Suprapubic skin (tissue), 4 donors: ENCODE measurements around the gene SLCO3A1. TPM values are rescaled to one million over a fixed set of nuclear protein-coding genes. Genes with fewer than 3 reads are reported as not detected.

Source experiments
- DNase-seq, 2 donors: peaks; one replicate each; pipeline ENCODE4 v3.0.0-alpha.2; 2019; ENCODE audit warnings: low spot score in 2 of 2
- H3K27ac ChIP-seq: fragments of 200-600 bp; sonication (generic); one replicate; pipeline ENCODE4 v1.5.1; 2019
- H3K27me3 ChIP-seq: fragments of 200-600 bp; sonication (generic); one replicate; pipeline ENCODE4 v1.5.1; 2019
- H3K36me3 ChIP-seq: fragments of 200-600 bp; sonication (generic); one replicate; pipeline ENCODE4 v1.5.1; 2019
- H3K4me1 ChIP-seq: fragments of 200-600 bp; sonication (generic); one replicate; pipeline ENCODE4 v1.5.1; 2019
- H3K4me3 ChIP-seq: fragments of 200-600 bp; sonication (generic); one replicate; pipeline ENCODE4 v1.5.1; 2019; ENCODE audit warnings: mild to moderate bottlenecking
- H3K9me3 ChIP-seq: fragments of 200-600 bp; sonication (generic); one replicate; pipeline ENCODE4 v1.5.1; 2019
- EP300 ChIP-seq: sonication (generic); formaldehyde crosslinking; IDR thresholded peaks from one replicate; pipeline ENCODE4 v1.6.1; 2017; ENCODE audit warnings: antibody characterized with exemption
- POLR2A ChIP-seq, 2 donors: fragments of 450-650 bp; IDR thresholded peaks; one replicate each; pipeline ENCODE4 v1.6.1; 2017; ENCODE audit warnings: antibody characterized with exemption in 2 of 2, mild to moderate bottlenecking in 2 of 2, moderate library complexity in 2 of 2
- POLR2AphosphoS5 ChIP-seq, 3 donors: sonication (generic); formaldehyde crosslinking; IDR thresholded peaks; one replicate each; pipeline ENCODE4 v1.6.1; 2017; ENCODE audit warnings: antibody characterized with exemption in 3 of 3
- WGBS: methylation state at CpG from one replicate; pipeline ENCODE4 v1.1.5; 2018; 5-methylcytosine and 5-hydroxymethylcytosine counted together
- total RNA-seq, 4 donors: library from RNA; depleted of rRNA; stranded (reverse); fragments of >200 nt; gene quantifications; one replicate each; pipeline ENCODE4 v1.1.0, GENCODE V29; 2016
- TF ChIP-seq, protein P1 (sequence below), 2 donors: fragments of 200-600 bp in 1 of 2; fragments of 450-650 bp in 1 of 2; sonication (generic) in 1 of 2; IDR thresholded peaks; one replicate each; pipeline ENCODE4 v1.5.1; 2016 to 2019; ENCODE audit warnings: antibody characterized with exemption in 2 of 2, mild to moderate bottlenecking in 1 of 2, moderate library complexity in 1 of 2

Gene SLCO3A1
- total RNA-seq, 4 donors from 2014 or later: 29.0 to 131 (median 44.6) TPM

DNA sequence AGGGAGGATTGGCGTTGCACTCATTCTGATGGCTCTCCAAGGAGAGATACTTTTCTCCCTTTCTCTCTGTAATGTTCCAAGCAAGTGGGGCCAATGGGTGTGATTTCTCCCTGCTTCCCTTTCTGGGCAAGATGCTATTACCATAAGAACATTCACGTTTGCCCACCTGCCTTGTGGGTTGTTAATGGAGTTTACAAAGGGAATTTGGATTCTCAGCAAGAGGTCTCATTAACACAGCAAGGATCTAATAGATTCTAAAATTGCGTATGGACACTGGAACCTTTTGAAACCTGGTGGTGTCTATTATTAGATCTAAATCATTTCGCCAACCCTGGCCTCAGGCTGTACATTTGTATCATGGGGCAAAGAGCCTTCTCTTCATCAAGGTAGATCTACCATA lies 74.1 kb downstream of the SLCO3A1 start:
- WGBS: 69% methylated on average over 4 of the region's 4 CpGs
- Histone ChIP-seq H3K4me3 (no peak overlapping the region), H3K36me3 (no peaks in the 10 kb centered on the region), H3K9me3 (no peaks in the 10 kb centered on the region), H3K27me3 (no peaks in the 10 kb centered on the region), H3K4me1 (peaks cover 41% of the 10 kb centered on the region), H3K27ac (no peak overlapping the region)
- no peak for TF ChIP-seq POLR2A (IDR thresholded peaks at IDR 0.05)
- no peak for TF ChIP-seq EP300
- TF ChIP-seq, protein P1, sequence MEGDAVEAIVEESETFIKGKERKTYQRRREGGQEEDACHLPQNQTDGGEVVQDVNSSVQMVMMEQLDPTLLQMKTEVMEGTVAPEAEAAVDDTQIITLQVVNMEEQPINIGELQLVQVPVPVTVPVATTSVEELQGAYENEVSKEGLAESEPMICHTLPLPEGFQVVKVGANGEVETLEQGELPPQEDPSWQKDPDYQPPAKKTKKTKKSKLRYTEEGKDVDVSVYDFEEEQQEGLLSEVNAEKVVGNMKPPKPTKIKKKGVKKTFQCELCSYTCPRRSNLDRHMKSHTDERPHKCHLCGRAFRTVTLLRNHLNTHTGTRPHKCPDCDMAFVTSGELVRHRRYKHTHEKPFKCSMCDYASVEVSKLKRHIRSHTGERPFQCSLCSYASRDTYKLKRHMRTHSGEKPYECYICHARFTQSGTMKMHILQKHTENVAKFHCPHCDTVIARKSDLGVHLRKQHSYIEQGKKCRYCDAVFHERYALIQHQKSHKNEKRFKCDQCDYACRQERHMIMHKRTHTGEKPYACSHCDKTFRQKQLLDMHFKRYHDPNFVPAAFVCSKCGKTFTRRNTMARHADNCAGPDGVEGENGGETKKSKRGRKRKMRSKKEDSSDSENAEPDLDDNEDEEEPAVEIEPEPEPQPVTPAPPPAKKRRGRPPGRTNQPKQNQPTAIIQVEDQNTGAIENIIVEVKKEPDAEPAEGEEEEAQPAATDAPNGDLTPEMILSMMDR (IDR thresholded peaks at IDR 0.05): no peak
- no peak for TF ChIP-seq POLR2AphosphoS5 (IDR thresholded peaks at IDR 0.05)
- DNase-seq: no peak

DNA sequence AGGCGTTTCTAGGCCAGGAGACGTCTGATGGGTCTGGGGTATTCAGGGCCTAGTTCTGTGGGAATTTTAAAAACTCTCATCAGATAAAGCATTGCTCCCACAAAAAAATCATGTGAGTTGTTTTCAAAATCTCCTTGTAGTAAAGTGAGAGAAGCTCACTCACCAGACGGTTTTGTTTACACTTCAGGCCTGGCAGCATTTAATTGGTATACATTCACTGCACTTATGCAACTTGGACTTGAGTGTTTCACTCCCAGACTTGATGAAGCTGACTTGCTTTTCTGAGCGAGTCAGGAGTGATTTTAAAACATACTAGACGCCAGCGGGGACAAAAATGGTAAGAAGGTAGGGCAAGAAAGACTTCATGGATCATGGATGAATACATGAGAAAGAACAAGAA lies 75.2 kb downstream of the SLCO3A1 start:
- Histone ChIP-seq H3K27ac (peak overlapping the region; percentile 30), H3K36me3 (no peaks in the 10 kb centered on the region), H3K4me3 (no peak overlapping the region), H3K27me3 (no peaks in the 10 kb centered on the region), H3K9me3 (no peaks in the 10 kb centered on the region), H3K4me1 (peaks cover 34% of the 10 kb centered on the region)
- DNase-seq: no peak
- WGBS: 91% methylated on average over 6 of the region's 6 CpGs
- no peak for TF ChIP-seq EP300
- no peak for TF ChIP-seq POLR2AphosphoS5 (IDR thresholded peaks at IDR 0.05)
- no peak for TF ChIP-seq POLR2A (IDR thresholded peaks at IDR 0.05)
- TF ChIP-seq, protein P1 (IDR thresholded peaks at IDR 0.05): no peak

DNA sequence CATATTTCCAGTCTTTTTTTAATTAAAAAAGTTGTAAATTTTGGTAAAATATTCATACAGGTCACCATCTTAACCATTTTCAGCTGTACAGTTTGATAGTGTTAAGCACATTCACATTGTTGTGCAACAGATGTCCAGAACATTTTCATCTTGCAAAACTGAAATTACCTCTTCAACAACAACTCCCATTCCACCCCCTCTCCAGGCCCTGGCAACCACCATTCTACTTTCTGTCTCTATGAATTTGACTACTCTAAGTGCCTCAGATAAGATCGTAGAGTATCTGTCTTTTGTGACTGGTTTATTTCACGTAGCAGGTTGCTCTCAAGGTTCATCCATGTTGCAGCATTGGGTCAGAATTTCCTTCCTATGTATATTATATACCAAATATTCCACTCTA lies 76.0 kb downstream of the SLCO3A1 start:
- Histone ChIP-seq H3K4me3 (no peak overlapping the region), H3K9me3 (no peaks in the 10 kb centered on the region), H3K4me1 (peaks cover 34% of the 10 kb centered on the region), H3K27me3 (no peaks in the 10 kb centered on the region), H3K36me3 (no peaks in the 10 kb centered on the region), H3K27ac (peak overlapping the region; percentile 30)
- no peak for DNase-seq
- TF ChIP-seq, protein P1 (IDR thresholded peaks at IDR 0.05): no peak
- TF ChIP-seq POLR2AphosphoS5 (IDR thresholded peaks at IDR 0.05) (no peak), POLR2A (IDR thresholded peaks at IDR 0.05) (no peak), EP300 (no peak)
- 80% methylated on average over 2 of the region's 2 CpGs for WGBS

DNA sequence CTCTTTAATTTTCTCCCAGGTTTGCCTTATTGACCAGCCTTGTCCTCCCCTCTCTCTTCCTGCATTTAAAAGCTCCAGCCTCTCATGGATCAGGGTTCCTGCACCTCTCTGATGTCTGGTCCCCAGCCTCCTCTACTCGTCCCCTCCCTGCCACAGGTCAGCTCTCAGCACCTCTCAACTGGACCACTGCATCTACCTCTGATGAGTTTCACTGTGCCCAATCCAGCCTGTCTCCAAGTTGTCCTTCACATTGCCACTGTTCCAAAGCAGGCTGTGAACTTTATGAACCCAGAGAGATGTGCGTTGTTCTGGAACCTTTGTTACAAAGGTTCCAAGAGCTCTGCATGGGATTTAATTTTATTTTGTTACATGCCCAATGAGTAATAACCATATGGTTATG lies 76.6 kb downstream of the SLCO3A1 start:
- TF ChIP-seq POLR2A (IDR thresholded peaks at IDR 0.05) (no peak), POLR2AphosphoS5 (IDR thresholded peaks at IDR 0.05) (no peak), EP300 (no peak)
- TF ChIP-seq, protein P1 (IDR thresholded peaks at IDR 0.05): no peak
- Histone ChIP-seq H3K9me3 (no peaks in the 10 kb centered on the region), H3K4me3 (no peak overlapping the region), H3K36me3 (no peaks in the 10 kb centered on the region), H3K27ac (peak overlapping the region; percentile 30), H3K4me1 (peaks cover 34% of the 10 kb centered on the region), H3K27me3 (no peaks in the 10 kb centered on the region)
- 90% methylated on average over 2 of the region's 2 CpGs for WGBS
- no peak for DNase-seq

DNA sequence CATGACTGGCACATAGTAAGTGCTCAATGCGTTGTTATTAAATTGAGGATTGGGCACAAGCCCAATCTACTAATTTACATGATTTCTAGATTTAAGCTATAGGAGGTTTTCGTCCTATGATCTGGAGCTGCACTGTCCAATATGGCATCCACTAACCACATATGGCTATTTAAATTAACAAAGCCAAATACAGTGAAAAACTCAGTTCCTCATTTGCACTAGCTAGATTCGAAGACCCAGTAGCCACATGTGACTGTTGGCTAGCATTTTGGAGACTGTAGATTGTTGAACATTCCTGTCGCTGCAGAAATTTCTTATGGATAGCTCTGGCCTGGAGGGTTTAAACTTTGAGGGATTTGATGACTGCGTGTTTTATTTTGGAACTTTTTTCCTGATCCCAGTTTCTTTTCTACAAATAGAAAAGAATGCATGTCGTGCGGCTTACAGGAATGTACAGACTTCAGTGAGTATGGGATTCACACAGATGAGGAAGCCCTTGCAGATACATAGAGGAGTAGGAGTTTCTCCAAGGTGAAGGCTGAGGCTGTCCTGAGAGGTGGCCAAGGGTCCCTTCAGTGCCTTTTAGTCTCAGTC lies 82.8 kb downstream of the SLCO3A1 start:
- no peak overlapping the region for H3K4me3 ChIP-seq
- WGBS: 86% methylated on average over 7 of the region's 7 CpGs
- no peaks in the 10 kb centered on the region for H3K36me3 ChIP-seq
- TF ChIP-seq EP300 (no peak), POLR2AphosphoS5 (IDR thresholded peaks at IDR 0.05) (no peak)
- TF ChIP-seq, protein P1 (IDR thresholded peaks at IDR 0.05): no peak
- no peaks in the 10 kb centered on the region for H3K9me3 ChIP-seq
- H3K27me3 ChIP-seq: no peaks in the 10 kb centered on the region
- peaks cover 16% of the 10 kb centered on the region for H3K4me1 ChIP-seq
- no peak overlapping the region for H3K27ac ChIP-seq
- no peak for DNase-seq
